RWPE1 (cell line): ENCODE data around the gene DMRTB1.

ENCODE experiments used
- CTCF ChIA-PET: fragments of 350-600 bp; sonication (Branson Sonifier 250); formaldehyde crosslinking; extraction: SDS; loops from one replicate; lab custom pipeline; 2021; lab: Yijun Ruan, JAX
- POLR2A ChIA-PET: fragments of 400-600 bp; formaldehyde crosslinking; extraction: SDS; loops from one replicate; lab custom pipeline; 2020; ENCODE audit warnings: antibody characterized with exemption; ENCODE audit not compliant: low non-redundant PET; lab: Yijun Ruan, JAX
- DNase-seq: peaks from one replicate; pipeline ENCODE4 v3.0.0; 2012; ENCODE audit warnings: low spot score
- H3K27ac ChIP-seq: fragments of 450-650 bp; 2 replicates; pipeline ENCODE4 v1.5.1; 2017
- CTCF ChIP-seq: fragments of 450-650 bp; conservative IDR thresholded peaks from 2 replicates; pipeline ENCODE4 v1.5.1; 2017; ENCODE audit warnings: low read depth, mild to moderate bottlenecking

Gene DMRTB1

GRCh38 chr1:53485478-53486394 lies 26.5 kb downstream of the DMRTB1 start:
- H3K27ac ChIP-seq: no peak overlapping the region
- DNase-seq: peak; percentile 78
- CTCF ChIA-PET: interaction anchor here (0.5 to 2.1 kb wide), 14 partner anchors 8 to 1168 kb away, joined by 3 to 16 read pairs (median 4); no protein-coding TSS in a partner anchor
- TF ChIP-seq CTCF: peak; percentile 68
- POLR2A ChIA-PET: no interaction called here

GRCh38 chr1:53486395-53487026 lies 27.3 kb downstream of the DMRTB1 start:
- DNase-seq: no peak
- CTCF ChIA-PET: interaction anchor here (0.7 to 2.1 kb wide), 7 partner anchors 9 to 276 kb away, joined by 3 to 16 read pairs (median 4); no protein-coding TSS in a partner anchor
- no peak overlapping the region for H3K27ac ChIP-seq
- no peak for TF ChIP-seq CTCF
- POLR2A ChIA-PET: interaction anchor here (0.6 kb wide), 1 partner anchor 28 kb away, joined by 3 read pairs; no protein-coding TSS in a partner anchor

- POLR2A ChIA-PET: no interaction called here
- CTCF ChIA-PET: no interaction called here
- no peak overlapping the region for H3K27ac ChIP-seq
- no peak for TF ChIP-seq CTCF
- DNase-seq: no peak
Observed at GRCh38 chr1:53490351-53490750, 31.2 kb downstream of the DMRTB1 start.

GRCh38 chr1:53495633-53496345 lies 36.6 kb downstream of the DMRTB1 start:
- POLR2A ChIA-PET: interaction anchor here (0.7 kb wide), 1 partner anchor 11 kb away, joined by 3 read pairs; no protein-coding TSS in a partner anchor

GRCh38 chr1:53498555-53499131 lies 39.4 kb downstream of the DMRTB1 start:
- CTCF ChIA-PET: interaction anchor here (0.6 to 1.1 kb wide), 2 partner anchors 13 to 207 kb away, joined by 3 to 4 read pairs; no protein-coding TSS in a partner anchor

More at GRCh38 chr1:53495633-53496345, 36.6 kb downstream of the DMRTB1 start:
- CTCF ChIA-PET: interaction anchor here (0.5 kb wide), 1 partner anchor 281 kb away, joined by 4 read pairs; no protein-coding TSS in a partner anchor
- no peak overlapping the region for H3K27ac ChIP-seq
- no peak for DNase-seq
- no peak for TF ChIP-seq CTCF

More at GRCh38 chr1:53498555-53499131, 39.4 kb downstream of the DMRTB1 start:
- DNase-seq: no peak
- no peak for TF ChIP-seq CTCF
- POLR2A ChIA-PET: no interaction called here
- H3K27ac ChIP-seq: no peak overlapping the region
